Activated CD8-positive, alpha-beta T cell treated with anti-CD3 and anti-CD28 coated beads for 36 hours (primary cell): Measurements from ENCODE around the gene TRIM43. TPM values are rescaled to one million over a fixed set of nuclear protein-coding genes. Genes with fewer than 3 reads are reported as not detected.
"Not testable (repeated sequence)": the region's sequence is repeated elsewhere in the genome, so short reads cannot be mapped to it uniquely, and the experiment has no call there.

Experiments
- ATAC-seq: fragments of 200-7000 bp; cut with Tn5 transposase; one replicate; pipeline ENCODE4 v1.10.0; 2021; ENCODE audit warnings: mild to moderate bottlenecking, moderate library complexity
- CTCF ChIA-PET: fragments of 350-600 bp; sonication (Branson Sonifier 250); formaldehyde crosslinking; loops from one replicate; lab custom pipeline; 2021; ENCODE audit warnings: antibody characterized with exemption; lab: Charles Lee
- POLR2A ChIA-PET: fragments of 350-600 bp; sonication (Branson Sonifier 250); formaldehyde crosslinking; loops from one replicate; lab custom pipeline; 2021; ENCODE audit warnings: antibody characterized with exemption; lab: Charles Lee
- DNase-seq: peaks from one replicate; pipeline ENCODE4 v3.0.0-alpha.2; 2020
- H3K27ac Mint-ChIP-seq: one replicate; pipeline ENCODE4 v1.8.0; 2021; ENCODE audit warnings: mild to moderate bottlenecking, mixed read lengths
- H3K27me3 Mint-ChIP-seq: one replicate; pipeline ENCODE4 v1.8.0; 2021; ENCODE audit warnings: mixed read lengths
- H3K36me3 Mint-ChIP-seq: one replicate; pipeline ENCODE4 v1.8.0; 2021; ENCODE audit warnings: low read depth, mixed read lengths
- H3K4me1 Mint-ChIP-seq: one replicate; pipeline ENCODE4 v1.8.0; 2021; ENCODE audit warnings: low read depth, mixed read lengths
- H3K4me3 Mint-ChIP-seq: one replicate; pipeline ENCODE4 v1.8.0; 2021; ENCODE audit warnings: mild to moderate bottlenecking, moderate library complexity, mixed read lengths
- H3K9me3 Mint-ChIP-seq: one replicate; pipeline ENCODE4 v1.8.0; 2021; ENCODE audit warnings: mixed read lengths
- intact Hi-C: fragments of 100-400 bp; cut with micrococcal nuclease; formaldehyde crosslinking; loops from one replicate; pipeline ENCODE4 v1.10.0; 2022
- total RNA-seq, 2 experiments: library from RNA; stranded (reverse); gene quantifications; one replicate each; pipeline ENCODE4 v1.2.3, GENCODE V29; 2021

The TRIM43 gene
- total RNA-seq, 2 experiments from 2014 or later: not detected

DNA sequence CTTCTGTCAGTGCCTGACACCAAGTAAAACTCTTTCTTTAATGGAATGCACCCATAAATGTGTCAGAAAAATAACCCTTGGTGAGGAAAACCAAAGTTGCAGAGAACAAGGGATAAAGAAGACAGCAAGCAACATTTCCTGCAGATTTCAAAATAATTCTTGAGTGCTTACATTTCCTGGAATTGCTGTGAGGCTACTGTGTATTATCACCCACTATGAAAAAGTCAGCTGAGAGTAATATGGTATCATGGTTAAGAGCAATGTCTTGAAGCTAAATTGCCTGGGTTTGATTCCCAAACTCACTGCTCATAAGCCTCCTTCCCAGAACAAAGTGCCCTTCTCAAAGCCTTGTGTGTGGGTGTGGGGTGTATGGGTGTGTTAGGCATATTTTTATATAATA, 10.3 kb downstream of the TRIM43 start:
- intact Hi-C loops, CTCF ChIA-PET, POLR2A ChIA-PET, H3K9me3 Mint-ChIP-seq, H3K4me1 Mint-ChIP-seq, ATAC-seq, H3K4me3 Mint-ChIP-seq, H3K27me3 Mint-ChIP-seq, H3K27ac Mint-ChIP-seq, H3K36me3 Mint-ChIP-seq, DNase-seq: not testable (repeated sequence)

GRCh38 chr2:95608356-95608755, 16.6 kb downstream of the TRIM43 start:
- H3K36me3 Mint-ChIP-seq, POLR2A ChIA-PET, intact Hi-C loops, DNase-seq, H3K4me3 Mint-ChIP-seq, H3K4me1 Mint-ChIP-seq, H3K27me3 Mint-ChIP-seq, CTCF ChIA-PET, ATAC-seq, H3K9me3 Mint-ChIP-seq, H3K27ac Mint-ChIP-seq: not testable (repeated sequence)

DNA sequence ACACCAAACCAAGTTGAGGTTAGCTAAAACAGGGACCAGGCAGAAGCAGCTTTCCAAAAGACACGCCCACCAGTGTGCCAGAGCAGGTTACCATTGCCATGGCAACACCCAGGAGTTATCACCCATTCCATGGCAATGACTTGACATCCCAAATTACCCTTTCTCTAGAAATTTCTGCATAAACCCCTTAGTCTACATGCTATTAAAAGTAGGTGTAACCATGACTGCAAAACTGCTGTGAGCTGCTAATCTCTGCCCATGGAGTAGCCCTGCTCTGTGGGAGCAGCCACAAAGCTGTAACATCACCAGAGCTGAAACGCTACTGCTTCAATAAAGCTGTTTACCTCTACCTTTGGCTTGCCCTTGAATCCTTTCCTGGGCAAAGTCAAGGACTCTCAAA, 18.0 kb downstream of the TRIM43 start:
- H3K4me1 Mint-ChIP-seq, H3K4me3 Mint-ChIP-seq, DNase-seq, H3K9me3 Mint-ChIP-seq, H3K27me3 Mint-ChIP-seq, ATAC-seq, H3K27ac Mint-ChIP-seq, POLR2A ChIA-PET, intact Hi-C loops, CTCF ChIA-PET, H3K36me3 Mint-ChIP-seq: not testable (repeated sequence)

DNA sequence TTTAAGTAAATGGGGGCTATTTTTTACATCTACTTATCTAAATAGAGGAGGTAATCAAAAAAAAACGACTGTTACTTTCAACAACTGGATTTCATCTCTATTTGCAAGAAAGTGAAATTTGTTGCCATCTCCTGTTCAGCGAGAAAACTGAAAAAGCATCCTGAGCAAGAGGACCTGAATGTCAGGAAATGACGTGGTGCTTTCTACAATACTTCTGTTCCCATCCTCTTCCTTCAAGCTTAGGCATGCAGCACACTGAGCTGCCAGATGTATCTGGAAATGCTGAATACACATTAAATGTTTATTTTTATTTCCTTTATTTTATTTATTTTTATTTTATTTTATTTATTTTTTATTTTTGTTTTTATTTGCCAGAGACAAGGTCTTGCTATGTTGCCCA, 21.2 kb downstream of the TRIM43 start:
- H3K27me3 Mint-ChIP-seq, DNase-seq, intact Hi-C loops, H3K27ac Mint-ChIP-seq, ATAC-seq, H3K36me3 Mint-ChIP-seq, H3K4me3 Mint-ChIP-seq, H3K4me1 Mint-ChIP-seq, POLR2A ChIA-PET, CTCF ChIA-PET, H3K9me3 Mint-ChIP-seq: not testable (repeated sequence)

GRCh38 chr2:95622728-95623127, 30.9 kb downstream of the TRIM43 start:
- H3K27me3 Mint-ChIP-seq, DNase-seq, H3K36me3 Mint-ChIP-seq, H3K4me1 Mint-ChIP-seq, H3K27ac Mint-ChIP-seq, ATAC-seq, H3K4me3 Mint-ChIP-seq, intact Hi-C loops, H3K9me3 Mint-ChIP-seq, CTCF ChIA-PET, POLR2A ChIA-PET: not testable (repeated sequence)

DNA sequence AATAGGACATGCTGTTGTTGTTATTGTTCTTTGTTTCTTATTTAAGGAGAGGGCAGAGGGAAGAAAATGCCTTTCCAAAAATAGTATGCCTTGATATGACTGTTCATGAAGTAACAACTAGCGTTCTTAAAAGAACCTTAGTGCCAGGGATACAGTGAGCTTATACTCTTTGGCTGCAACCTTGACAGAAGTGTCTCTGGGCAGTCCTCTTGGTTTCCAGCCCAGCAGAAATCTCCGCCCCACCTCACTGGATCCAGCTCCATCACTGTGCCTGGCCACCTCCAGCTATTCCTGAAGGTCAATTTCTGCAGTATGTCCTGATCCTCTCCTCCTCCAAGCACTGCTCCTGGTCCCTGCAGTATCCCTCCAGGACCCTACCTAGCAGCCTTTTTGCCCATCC, 39.2 kb downstream of the TRIM43 start:
- H3K36me3 Mint-ChIP-seq, H3K9me3 Mint-ChIP-seq, CTCF ChIA-PET, H3K4me1 Mint-ChIP-seq, H3K27ac Mint-ChIP-seq, POLR2A ChIA-PET, ATAC-seq, DNase-seq, H3K4me3 Mint-ChIP-seq, intact Hi-C loops, H3K27me3 Mint-ChIP-seq: not testable (repeated sequence)

DNA sequence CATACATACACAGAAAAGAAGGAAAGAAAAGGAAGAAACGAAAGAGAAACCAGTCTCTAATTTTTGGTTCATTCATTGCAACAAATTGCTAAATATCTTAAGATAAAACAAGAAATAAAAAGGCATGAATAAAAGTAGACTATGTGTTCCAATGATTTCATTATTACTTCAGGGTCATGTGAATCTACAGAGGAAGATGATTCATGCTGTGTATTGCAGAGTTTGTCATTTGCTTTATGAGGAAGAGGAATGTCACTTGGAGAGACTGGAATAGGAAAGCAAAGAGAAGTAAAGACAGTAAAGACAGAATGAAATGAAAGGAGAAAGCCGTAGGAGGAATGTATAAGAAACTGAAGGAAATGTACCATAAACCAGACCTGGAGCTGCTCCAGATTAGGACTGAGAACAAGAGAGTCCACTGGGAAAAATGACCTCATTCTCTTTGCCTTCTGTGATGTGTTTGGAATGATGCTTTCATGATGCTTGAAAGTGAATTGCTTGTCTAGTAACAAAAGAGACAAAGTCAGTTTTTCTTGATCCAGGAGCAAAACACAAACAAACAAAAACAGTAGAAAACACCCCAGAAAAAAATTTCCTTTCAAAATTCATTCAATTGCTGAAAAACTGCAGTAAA, 41.9 kb downstream of the TRIM43 start:
- H3K27me3 Mint-ChIP-seq, POLR2A ChIA-PET, ATAC-seq, H3K27ac Mint-ChIP-seq, H3K9me3 Mint-ChIP-seq, H3K4me1 Mint-ChIP-seq, intact Hi-C loops, DNase-seq, H3K36me3 Mint-ChIP-seq, H3K4me3 Mint-ChIP-seq, CTCF ChIA-PET: not testable (repeated sequence)

GRCh38 chr2:95640515-95641288, 48.9 kb downstream of the TRIM43 start:
- H3K4me1 Mint-ChIP-seq, POLR2A ChIA-PET, CTCF ChIA-PET, H3K27me3 Mint-ChIP-seq, H3K27ac Mint-ChIP-seq, ATAC-seq, intact Hi-C loops, H3K9me3 Mint-ChIP-seq, H3K36me3 Mint-ChIP-seq, H3K4me3 Mint-ChIP-seq, DNase-seq: not testable (repeated sequence)

- H3K27ac Mint-ChIP-seq, H3K27me3 Mint-ChIP-seq, POLR2A ChIA-PET, H3K36me3 Mint-ChIP-seq, H3K4me1 Mint-ChIP-seq, DNase-seq, H3K4me3 Mint-ChIP-seq, CTCF ChIA-PET, ATAC-seq, intact Hi-C loops, H3K9me3 Mint-ChIP-seq: not testable (repeated sequence)
These were observed 49.4 kb downstream of the TRIM43 start for GRCh38 chr2:95641289-95641575.

GRCh38 chr2:95641787-95642186, 50.0 kb downstream of the TRIM43 start:
- H3K4me3 Mint-ChIP-seq, POLR2A ChIA-PET, CTCF ChIA-PET, intact Hi-C loops, H3K27ac Mint-ChIP-seq, H3K4me1 Mint-ChIP-seq, DNase-seq, ATAC-seq, H3K36me3 Mint-ChIP-seq, H3K27me3 Mint-ChIP-seq, H3K9me3 Mint-ChIP-seq: not testable (repeated sequence)

- CTCF ChIA-PET, H3K27ac Mint-ChIP-seq, ATAC-seq: not testable (repeated sequence)
These were observed 50.6 kb downstream of the TRIM43 start for GRCh38 chr2:95642360-95642759.

DNA sequence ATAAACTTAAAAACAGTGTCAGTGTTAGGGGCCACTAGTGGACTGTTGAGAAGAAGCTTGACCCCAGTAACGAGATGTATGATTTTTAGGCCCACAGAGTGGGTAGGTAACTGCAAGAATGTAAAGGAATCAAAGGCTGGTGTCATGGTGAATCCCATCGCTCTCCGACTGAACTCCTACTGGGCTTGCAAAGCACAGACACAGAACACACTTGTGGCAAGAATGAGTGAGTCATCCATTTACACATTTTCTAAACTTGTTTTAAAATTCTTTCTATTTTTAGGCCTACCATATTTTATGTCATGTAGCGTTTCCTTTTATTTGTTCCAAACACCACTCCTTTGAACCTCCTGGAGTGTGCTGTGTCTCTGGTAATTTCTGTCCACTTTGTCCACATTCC, 51.1 kb downstream of the TRIM43 start:
- DNase-seq, POLR2A ChIA-PET, H3K4me3 Mint-ChIP-seq, intact Hi-C loops, CTCF ChIA-PET, H3K36me3 Mint-ChIP-seq, H3K27ac Mint-ChIP-seq, ATAC-seq, H3K4me1 Mint-ChIP-seq, H3K27me3 Mint-ChIP-seq, H3K9me3 Mint-ChIP-seq: not testable (repeated sequence)

More at GRCh38 chr2:95642360-95642759, 50.6 kb downstream of the TRIM43 start:
- H3K4me3 Mint-ChIP-seq, H3K36me3 Mint-ChIP-seq, POLR2A ChIA-PET, H3K9me3 Mint-ChIP-seq, H3K27me3 Mint-ChIP-seq, H3K4me1 Mint-ChIP-seq, DNase-seq, intact Hi-C loops: not testable (repeated sequence)
